ENCODE data around the gene DAPK1.

Gene DAPK1

GRCh38 chr9:87751423-87751822 lies 253.8 kb downstream of the DAPK1 start:
- no peak for DNase-seq

- no peak for DNase-seq
Observed at GRCh38 chr9:87751868-87752267, 254.2 kb downstream of the DAPK1 start.

- no peak for DNase-seq
Observed at GRCh38 chr9:87753313-87753712, 255.6 kb downstream of the DAPK1 start.

Measured in NCI-H524 treated with DMSO at 0.1 percent for 48 hours (cell line).